ENCODE measurements around the gene PGM1. TPM values are rescaled to one million over a fixed set of nuclear protein-coding genes. Genes with fewer than 3 reads are reported as not detected.
A peak's percentile ranks its signal among the peaks of the same experiment; 100 is the strongest.

PGM1 gene
- total RNA-seq, 1 experiment from 2014 or later, result 70.7 TPM

DNA sequence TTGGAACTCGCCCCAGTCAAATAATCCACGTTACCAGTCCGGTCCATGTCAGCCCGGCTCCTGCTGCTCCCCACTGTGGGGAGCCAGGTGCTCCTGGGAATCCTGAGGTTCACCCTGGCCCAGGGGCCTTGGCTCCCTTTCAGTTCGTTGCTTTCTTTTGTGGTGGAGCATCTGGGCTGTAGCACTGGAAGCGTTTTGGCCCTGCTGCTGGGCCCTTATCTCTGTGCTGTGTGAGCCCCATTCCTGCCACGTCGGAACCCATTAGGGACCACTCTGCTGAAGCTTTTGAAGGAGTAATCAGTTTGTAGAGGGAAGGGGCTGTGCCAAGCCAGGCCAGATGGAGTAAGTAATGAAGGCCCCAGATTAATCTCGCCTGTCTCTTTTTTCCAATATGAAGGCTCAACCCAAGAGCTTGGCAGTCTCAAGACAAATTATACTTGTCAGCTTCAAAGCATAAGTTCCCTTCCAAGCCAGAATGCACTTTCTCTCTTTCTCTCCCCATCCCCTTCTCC, 82.3 kb downstream of the PGM1 start:
- no peak for DNase-seq (ENCODE audit: low read depth)
- in situ Hi-C loops (cut with HindIII; ENCODE audit: low pct_unique_long_range_greater_than_20kb, low sequenced_read_pairs), result loop anchor here (25.0 kb wide), 1 partner anchor 562 kb away; no protein-coding TSS in a partner anchor

DNA sequence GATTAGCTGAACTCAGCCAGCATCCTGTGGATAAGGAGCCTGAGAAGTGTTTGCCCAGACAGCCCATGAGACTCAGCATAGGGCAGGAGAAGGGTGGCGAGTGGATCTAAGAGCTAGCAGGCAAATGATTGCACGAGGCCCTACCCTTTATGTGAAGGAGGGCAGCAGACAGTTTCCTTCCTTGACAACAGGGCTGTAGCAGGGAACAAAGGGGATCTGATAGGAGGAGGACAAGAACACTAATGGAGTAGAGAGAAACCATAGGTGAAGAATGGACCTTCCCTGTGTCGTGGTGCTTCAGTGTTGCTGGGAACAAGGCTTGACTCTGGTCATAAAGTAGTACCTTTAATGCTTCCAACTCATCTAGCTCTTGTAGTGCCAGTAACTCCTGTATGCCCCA, 84.3 kb downstream of the PGM1 start:
- DNase-seq (ENCODE audit: low read depth), result no peak
- in situ Hi-C loops (cut with HindIII; ENCODE audit: low pct_unique_long_range_greater_than_20kb, low sequenced_read_pairs), result loop anchor here (25.0 kb wide), 1 partner anchor 560 kb away; no protein-coding TSS in a partner anchor

GRCh38 chr1:63678200-63678599, 85.0 kb downstream of the PGM1 start:
- DNase-seq (ENCODE audit: low read depth), result no peak
- in situ Hi-C loops (cut with HindIII; ENCODE audit: low pct_unique_long_range_greater_than_20kb, low sequenced_read_pairs), result loop anchor here (25.0 kb wide), 1 partner anchor 559 kb away; no protein-coding TSS in a partner anchor

GRCh38 chr1:63679076-63679475, 85.9 kb downstream of the PGM1 start:
- no peak for DNase-seq (ENCODE audit: low read depth)
- in situ Hi-C loops (cut with HindIII; ENCODE audit: low pct_unique_long_range_greater_than_20kb, low sequenced_read_pairs), result loop anchor here (25.0 kb wide), 1 partner anchor 558 kb away; no protein-coding TSS in a partner anchor

DNA sequence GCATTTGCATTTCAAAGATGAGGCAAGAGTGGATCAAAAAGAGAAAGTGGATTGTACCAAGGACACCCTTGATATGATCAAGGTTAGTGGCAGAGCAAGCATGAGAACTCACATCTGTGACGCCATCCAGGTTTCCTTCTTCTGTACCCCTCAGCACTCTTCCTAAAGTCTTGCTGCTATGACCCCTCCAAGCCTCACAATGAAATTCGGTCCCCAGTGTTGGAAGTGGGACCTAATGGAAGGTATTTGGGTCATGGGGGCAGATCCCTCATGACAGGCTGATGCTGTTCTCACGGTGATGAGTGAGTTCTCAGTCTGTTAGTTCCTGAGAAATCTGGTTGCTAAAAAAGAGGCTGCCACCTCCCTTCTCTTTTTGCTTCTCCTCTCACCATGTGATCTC, 86.4 kb downstream of the PGM1 start:
- DNase-seq (ENCODE audit: low read depth), result no peak
- in situ Hi-C loops (cut with HindIII; ENCODE audit: low pct_unique_long_range_greater_than_20kb, low sequenced_read_pairs), result loop anchor here (25.0 kb wide), 1 partner anchor 558 kb away; no protein-coding TSS in a partner anchor

- in situ Hi-C loops (cut with HindIII; ENCODE audit: low pct_unique_long_range_greater_than_20kb, low sequenced_read_pairs), result loop anchor here (25.0 kb wide), 1 partner anchor 554 kb away; no protein-coding TSS in a partner anchor
- no peak for DNase-seq (ENCODE audit: low read depth)
These were observed 89.7 kb downstream of the PGM1 start for GRCh38 chr1:63682936-63683335.

GRCh38 chr1:63683759-63684158, 90.5 kb downstream of the PGM1 start:
- in situ Hi-C loops (cut with HindIII; ENCODE audit: low pct_unique_long_range_greater_than_20kb, low sequenced_read_pairs), result loop anchor here (25.0 kb wide), 1 partner anchor 554 kb away; no protein-coding TSS in a partner anchor

GRCh38 chr1:63686696-63687095, 93.5 kb downstream of the PGM1 start:
- in situ Hi-C loops (cut with HindIII; ENCODE audit: low pct_unique_long_range_greater_than_20kb, low sequenced_read_pairs), result loop anchor here (25.0 kb wide), 1 partner anchor 551 kb away; no protein-coding TSS in a partner anchor
- no peak for DNase-seq (ENCODE audit: low read depth)

More at GRCh38 chr1:63683759-63684158, 90.5 kb downstream of the PGM1 start:
- no peak for DNase-seq (ENCODE audit: low read depth)

DNA sequence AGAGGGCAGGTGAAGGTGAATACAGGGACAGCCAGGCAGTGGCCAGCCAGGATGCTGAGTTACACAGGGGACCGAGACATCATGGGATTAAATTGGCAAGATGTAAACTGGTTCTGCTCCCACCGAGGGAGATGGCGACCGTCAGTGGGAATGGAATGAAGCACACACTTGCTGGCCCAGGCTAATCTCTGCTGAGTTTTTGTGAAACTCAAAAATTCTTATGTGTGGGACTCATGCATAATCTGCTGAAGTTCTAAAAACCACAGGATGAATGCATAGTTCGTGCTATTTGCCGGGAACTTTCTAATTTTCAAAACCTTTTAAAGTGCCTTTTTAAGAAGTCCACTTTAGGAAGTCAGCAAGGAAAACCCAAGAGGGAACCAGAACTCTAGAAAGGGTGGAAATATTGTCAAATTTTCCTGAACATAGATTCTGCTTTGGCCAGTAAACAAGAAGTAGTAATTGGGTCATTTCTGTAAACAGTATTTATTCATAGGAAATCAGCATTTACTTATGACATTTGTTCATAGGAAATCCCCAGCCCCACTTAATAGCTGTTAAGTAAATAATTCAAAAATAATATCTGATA, 95.2 kb downstream of the PGM1 start:
- in situ Hi-C loops (cut with HindIII; ENCODE audit: low pct_unique_long_range_greater_than_20kb, low sequenced_read_pairs), result loop anchor here (25.0 kb wide), 1 partner anchor 549 kb away; no protein-coding TSS in a partner anchor
- no peak for DNase-seq (ENCODE audit: low read depth)

DNA sequence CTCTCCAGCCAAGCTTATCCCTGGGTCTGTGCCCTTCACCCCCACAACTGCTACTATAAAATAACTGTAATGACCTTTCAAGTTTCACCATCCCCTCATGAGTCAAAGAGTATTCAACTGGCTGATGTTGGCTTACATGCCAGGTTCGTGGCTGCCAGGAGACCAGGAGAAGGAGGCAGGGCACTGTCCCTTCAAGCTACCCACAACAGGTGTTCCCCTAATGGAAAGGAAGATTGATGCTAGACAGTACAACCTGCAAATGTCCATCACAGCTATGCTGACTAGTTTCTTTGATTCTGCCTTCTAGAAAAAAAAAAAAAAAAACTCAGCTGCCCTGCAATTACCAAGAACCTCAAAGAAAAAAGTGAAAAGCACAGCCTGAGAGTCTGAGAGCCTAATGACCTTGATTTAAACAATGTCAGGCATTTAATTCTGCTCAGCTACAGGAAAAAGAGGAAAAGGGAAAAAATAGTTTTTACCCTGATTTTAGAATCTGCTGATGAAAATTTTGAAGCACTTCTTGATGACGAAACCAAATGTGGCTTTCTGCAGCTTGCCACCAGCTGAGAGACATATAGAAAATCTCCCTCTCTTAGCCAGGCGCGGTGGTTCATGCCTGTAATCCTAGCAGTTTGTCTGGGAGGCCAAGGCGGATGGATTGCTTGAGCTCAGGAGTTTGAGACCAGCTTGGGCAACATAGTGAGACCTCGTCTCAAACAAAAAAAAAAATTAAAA, 97.9 kb downstream of the PGM1 start:
- in situ Hi-C loops (cut with HindIII; ENCODE audit: low pct_unique_long_range_greater_than_20kb, low sequenced_read_pairs), result loop anchor here (25.0 kb wide), 1 partner anchor 546 kb away; no protein-coding TSS in a partner anchor
- DNase-seq (ENCODE audit: low read depth), result no peak

GRCh38 chr1:63691701-63692425, 98.7 kb downstream of the PGM1 start:
- DNase-seq (ENCODE audit: low read depth), result peak; percentile 71
- in situ Hi-C loops (cut with HindIII; ENCODE audit: low pct_unique_long_range_greater_than_20kb, low sequenced_read_pairs), result loop anchor here (25.0 kb wide), 1 partner anchor 545 kb away; no protein-coding TSS in a partner anchor

DNA sequence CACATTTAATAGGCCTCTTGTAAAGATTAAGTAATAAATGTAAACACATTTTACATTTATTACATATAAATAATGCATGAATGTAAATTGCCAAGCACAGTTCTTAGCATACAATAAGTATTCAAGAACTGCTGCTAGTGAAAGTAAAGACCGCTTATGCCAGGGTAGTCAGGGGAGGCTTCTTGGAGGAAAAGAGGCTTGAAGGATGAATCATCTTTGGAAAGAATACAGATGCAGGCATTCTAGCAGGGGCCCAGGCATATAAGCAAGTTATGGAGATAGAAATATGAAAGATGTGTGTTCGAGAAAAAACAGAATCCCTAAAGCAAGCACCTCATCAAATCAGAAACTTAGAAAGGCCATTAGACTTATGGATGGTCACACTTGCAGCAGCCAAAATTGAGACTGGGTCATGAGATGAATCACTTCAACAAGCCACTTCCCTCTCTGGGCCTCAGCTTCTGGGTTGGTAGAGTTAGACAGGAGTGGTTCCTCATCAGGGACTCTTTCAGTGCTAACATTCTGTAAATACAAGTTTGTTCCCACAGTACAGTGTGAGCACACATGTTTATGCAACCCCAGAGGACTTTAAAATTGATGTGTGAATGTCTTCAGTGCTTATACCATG, 100.8 kb downstream of the PGM1 start:
- no peak for DNase-seq (ENCODE audit: low read depth)
- in situ Hi-C loops (cut with HindIII; ENCODE audit: low pct_unique_long_range_greater_than_20kb, low sequenced_read_pairs), result loop anchor here (25.0 kb wide), 1 partner anchor 543 kb away; no protein-coding TSS in a partner anchor

GRCh38 chr1:63698001-63698838, 105.0 kb downstream of the PGM1 start:
- DNase-seq (ENCODE audit: low read depth), result peak; percentile 18
- in situ Hi-C loops (cut with HindIII; ENCODE audit: low pct_unique_long_range_greater_than_20kb, low sequenced_read_pairs), result loop anchor here (25.0 kb wide), 1 partner anchor 539 kb away; no protein-coding TSS in a partner anchor

- DNase-seq (ENCODE audit: low read depth), result no peak
- in situ Hi-C loops (cut with HindIII; ENCODE audit: low pct_unique_long_range_greater_than_20kb, low sequenced_read_pairs), result no loop called here
These were observed 108.0 kb downstream of the PGM1 start for GRCh38 chr1:63701187-63701586.

- in situ Hi-C loops (cut with HindIII; ENCODE audit: low pct_unique_long_range_greater_than_20kb, low sequenced_read_pairs), result no loop called here
- DNase-seq (ENCODE audit: low read depth), result no peak
These were observed 110.5 kb downstream of the PGM1 start for GRCh38 chr1:63703701-63704107.

GRCh38 chr1:63704443-63704842, 111.2 kb downstream of the PGM1 start:
- in situ Hi-C loops (cut with HindIII; ENCODE audit: low pct_unique_long_range_greater_than_20kb, low sequenced_read_pairs), result no loop called here
- no peak for DNase-seq (ENCODE audit: low read depth)

DNA sequence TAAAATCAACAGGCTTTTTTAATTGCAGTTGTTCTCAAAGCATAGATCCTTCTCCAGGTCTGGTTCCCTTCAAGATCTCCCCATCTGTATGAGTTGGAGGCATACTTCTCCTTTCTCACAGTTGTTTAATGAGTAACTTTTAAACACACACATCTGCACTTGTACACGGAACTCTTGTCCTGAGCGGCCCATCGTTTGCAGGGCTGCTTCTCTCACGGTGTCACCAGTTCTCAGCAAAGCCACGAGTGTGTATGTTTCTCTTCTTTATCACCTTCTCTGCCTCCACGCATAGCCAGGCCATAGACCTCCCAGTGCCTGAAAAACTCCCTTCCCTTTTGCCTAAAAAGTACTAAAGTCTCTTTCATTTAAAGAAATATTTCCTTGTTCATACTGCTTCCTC, 111.9 kb downstream of the PGM1 start:
- in situ Hi-C loops (cut with HindIII; ENCODE audit: low pct_unique_long_range_greater_than_20kb, low sequenced_read_pairs), result no loop called here
- DNase-seq (ENCODE audit: low read depth), result no peak
